Psoas muscle (tissue), 8 donors: ENCODE results near the gene CNTFR. TPM values are rescaled to one million over a fixed set of nuclear protein-coding genes. Genes with fewer than 3 reads are reported as not detected.

ENCODE experiments used
- ATAC-seq, 4 donors: fragments of 200-7000 bp; cut with Tn5 transposase; one replicate each; pipeline ENCODE4 v1.9.1; 2020; ENCODE audit warnings: moderate library complexity in 3 of 4, mild to moderate bottlenecking in 2 of 4
- DNase-seq, 2 donors: peaks; one replicate each; pipeline ENCODE4 v3.0.0-alpha.2; 2020
- H3K27ac ChIP-seq: fragments of 200-600 bp; one replicate; pipeline ENCODE4 v1.8.0; 2022
- H3K27me3 ChIP-seq, 3 donors: fragments of 200-600 bp in 1 of 3; one replicate each; pipeline versions ENCODE4 v1.6.1 to v1.8.0; 2013 to 2022; ENCODE audit warnings: low read length in 2 of 3, mild to moderate bottlenecking in 2 of 3, moderate library complexity in 1 of 3; ENCODE audit not compliant: insufficient read depth in 3 of 3
- H3K36me3 ChIP-seq, 2 donors: fragments of 200-600 bp in 1 of 2; one replicate each; pipeline versions ENCODE4 v1.6.1 to v1.8.0; 2013 to 2022; ENCODE audit warnings: low read depth in 1 of 2, mild to moderate bottlenecking in 1 of 2, moderate library complexity in 1 of 2; ENCODE audit not compliant: insufficient read depth in 1 of 2
- H3K4me1 ChIP-seq: fragments of 200-600 bp; one replicate; pipeline ENCODE4 v1.8.0; 2022
- H3K4me3 ChIP-seq: fragments of 200-600 bp; one replicate; pipeline ENCODE4 v1.8.0; 2022; ENCODE audit warnings: mild to moderate bottlenecking
- H3K9me3 ChIP-seq: fragments of 200-600 bp; one replicate; pipeline ENCODE4 v1.8.0; 2022
- CTCF ChIP-seq: fragments of 200-600 bp; IDR thresholded peaks from one replicate; pipeline ENCODE4 v1.8.0; 2022; ENCODE audit warnings: antibody characterized with exemption
- WGBS, 3 donors: extraction: QIAGEN DNeasy Blood & Tissue Kit; methylation state at CpG; one replicate each; pipeline versions ENCODE4 v1.1.6 to v1.1.7; 2013; 5-methylcytosine and 5-hydroxymethylcytosine counted together
- intact Hi-C, 2 donors: fragments of 100-400 bp; cut with DNase I; formaldehyde crosslinking; loops; one replicate each; pipeline versions ENCODE4 v1.11.0 to v1.14.2; 2022
- polyA plus RNA-seq, 3 donors: library from polyadenylated mRNA; stranded (reverse); fragments of 200-250 nt; gene quantifications; one replicate each; pipeline ENCODE4 v1.2.3, GENCODE V29; 2013
- total RNA-seq, 4 donors: library from RNA; stranded (reverse); fragmentation: NEBNext Ultra II Directional in 2 of 4; extraction: Animal tissue kit (Norgen Biotek cat#: 25700) in 2 of 4; gene quantifications; one replicate each; pipeline versions ENCODE4 v1.2.1 to v1.2.4, GENCODE V29; 2021 to 2023
- donor health status: healthy with polysubstance abuse.
- donor health status: DM: no; HTN: no; CAD: no; lungs with moderate emphysema.
- donor health status: Bipolar disorder and iron deficiency.
- donor health status: healthy.
- donor health status: DM: yes; HTN: yes; CAD: no.
- donor health status: DM: no; HTN: no; CAD: no.
- donor health status: DM: no; HTN: no; CAD: no.
- donor health status: DM: yes; HTN: yes; CAD: no.

Gene CNTFR
- total and polyA plus RNA-seq, 7 donors: 32.3 to 97.4 (median 64.4) TPM

GRCh38 chr9:34560599-34561214, 28.8 kb downstream of the CNTFR start:
- Histone ChIP-seq H3K27ac (peak overlapping the region; percentile 96), H3K4me1 (peaks cover 53% of the 10 kb centered on the region), H3K9me3 (no peaks in the 10 kb centered on the region), H3K27me3 (no peaks in the 10 kb centered on the region), H3K36me3 (peaks cover 0 to 32% of the 10 kb centered on the region in 2 donors), H3K4me3 (peak overlapping the region; percentile 50)
- intact Hi-C loops: no loop called here
- 55 to 77% (median 67%) methylated on average over 21 of the region's 21 CpGs for WGBS, 3 donors
- ATAC-seq: no peak
- peak in 1 of 2 donors; percentile 49 for DNase-seq
- TF ChIP-seq CTCF: no peak

GRCh38 chr9:34559624-34560455, 29.7 kb downstream of the CNTFR start:
- intact Hi-C loops: no loop called here
- TF ChIP-seq CTCF: no peak
- DNase-seq (peak; percentile 76 to 91), ATAC-seq (peak; percentile 65 to 75 (median 69))
- Histone ChIP-seq H3K36me3 (peaks cover 0 to 26% of the 10 kb centered on the region in 2 donors), H3K4me1 (peaks cover 61% of the 10 kb centered on the region), H3K27ac (peak overlapping the region; percentile 96), H3K9me3 (no peaks in the 10 kb centered on the region), H3K27me3 (no peaks in the 10 kb centered on the region), H3K4me3 (peak overlapping the region; percentile 50)
- WGBS, 3 donors: 4 to 11% (median 10%) methylated on average over 17 to 21 of the region's 21 CpGs

- intact Hi-C loops: no loop called here
- H3K4me3 ChIP-seq: peak overlapping the region; percentile 50
- DNase-seq: peak; percentile 77 to 92
- 12 to 14% (median 14%) methylated on average over 15 to 17 of the region's 17 CpGs for WGBS, 3 donors
- H3K27me3 ChIP-seq: no peaks in the 10 kb centered on the region
- no peaks in the 10 kb centered on the region for H3K9me3 ChIP-seq
- peaks cover 63% of the 10 kb centered on the region for H3K4me1 ChIP-seq
- no peak for TF ChIP-seq CTCF
- H3K27ac ChIP-seq: peak overlapping the region; percentile 96
- ATAC-seq: peak; percentile 82 to 84 (median 83)
- H3K36me3 ChIP-seq: peaks cover 0 to 19% of the 10 kb centered on the region in 2 donors
Measured at GRCh38 chr9:34558919-34559623, 30.5 kb downstream of the CNTFR start.

GRCh38 chr9:34558364-34558763, 31.2 kb downstream of the CNTFR start:
- DNase-seq (no peak), ATAC-seq (no peak)
- TF ChIP-seq CTCF: no peak
- Histone ChIP-seq H3K27me3 (no peaks in the 10 kb centered on the region), H3K4me3 (no peak overlapping the region), H3K36me3 (peaks cover 0 to 13% of the 10 kb centered on the region in 2 donors), H3K27ac (peak overlapping the region; percentile 96), H3K9me3 (no peaks in the 10 kb centered on the region), H3K4me1 (peaks cover 63% of the 10 kb centered on the region)
- intact Hi-C loops: no loop called here
- WGBS, 3 donors: 60 to 82% (median 66%) methylated on average over 9 of the region's 9 CpGs
